ENCODE results near the gene LMAN1. TPM values are rescaled to one million over a fixed set of nuclear protein-coding genes. Genes with fewer than 3 reads are reported as not detected.

LMAN1 gene
- total and polyA plus RNA-seq, 2 of the 13 experiments (the other 11 are each of a cell fraction or from before 2014, with no cell fraction given): 127 to 131 TPM

- FAIRE-seq (no peak), ATAC-seq (no peak), DNase-seq (ENCODE audit: low spot score) (no peak)
- intact Hi-C loops (cut with micrococcal nuclease; ENCODE audit: unreplicated experiment): no loop called here
- BruUV-seq (replicated peaks): no TSS peak
- in situ Hi-C loops (cut with HindIII; ENCODE audit: extremely low pct_ligation_motif_present, low pct_unique_long_range_greater_than_20kb): no loop called here
- 20% methylated on average over 8 of the region's 8 CpGs for WGBS (ENCODE audit: low lambda C conversion rate)
- no peaks in the 10 kb centered on the region for H3K79me2 ChIP-seq (ENCODE audit: insufficient read depth, low read length)
- H4K20me1 ChIP-seq (ENCODE audit: insufficient read depth, low read length): no peaks in the 10 kb centered on the region
- H3K4me2 ChIP-seq (ENCODE audit: low read depth, low read length): no peak overlapping the region
- no peak overlapping the region for H3K4me3 ChIP-seq (replicated peaks in 1 of 3; ENCODE audit: insufficient read depth in 1 of 3, low read depth in 2 of 3, low read length in 3 of 3)
- H3K27ac ChIP-seq (ENCODE audit: extremely low read length, insufficient read depth, low read length): no peak overlapping the region
- no peak overlapping the region for H2AFZ ChIP-seq (ENCODE audit: low read length)
- no peaks in the 10 kb centered on the region for H3K36me3 ChIP-seq (replicated peaks in 1 of 2; ENCODE audit: control insufficient read depth in 1 of 2, insufficient read depth in 2 of 2, low read length in 2 of 2)
- H3K27me3 ChIP-seq (ENCODE audit: control insufficient read depth in 1 of 2, insufficient read depth in 2 of 2, low read length in 2 of 2): peaks cover 0 to 36% of the 10 kb centered on the region in 2 experiments; a peak in 4 of 5 replicates
- H3K9me3 ChIP-seq (ENCODE audit: low read length): no peaks in the 10 kb centered on the region
- ChIA-PET CTCF (ENCODE audit: low intra/inter-chr PET ratio, low total read pairs) (no interaction called here), POLR2A (no interaction called here)
- H3K4me1 ChIP-seq (ENCODE audit: insufficient read depth, low read length): no peaks in the 10 kb centered on the region
- no peak overlapping the region for H3K9ac ChIP-seq (ENCODE audit: insufficient read depth, low read depth, low read length)
- TF ChIP-seq ZBTB34 (CRISPR knock-in tag; IDR thresholded peaks at IDR 0.05): no peak
- TF ChIP-seq SATB2 (CRISPR knock-in tag; IDR thresholded peaks at IDR 0.05): no peak
- no peak for TF ChIP-seq PRDM15 (CRISPR knock-in tag; IDR thresholded peaks at IDR 0.05)
- TF ChIP-seq NFAT5 (CRISPR knock-in tag; IDR thresholded peaks at IDR 0.05): no peak
- TF ChIP-seq NAIF1 (CRISPR knock-in tag; IDR thresholded peaks at IDR 0.05; ENCODE audit: borderline replicate concordance): no peak
- TF ChIP-seq ZBTB42 (CRISPR knock-in tag; IDR thresholded peaks at IDR 0.05): no peak
- TF ChIP-seq ZNF251 (CRISPR knock-in tag; IDR thresholded peaks at IDR 0.05): no peak
- no peak for TF ChIP-seq ZNF260 (CRISPR knock-in tag; IDR thresholded peaks at IDR 0.05; ENCODE audit: borderline replicate concordance, low read depth)
- no peak for TF ChIP-seq SIX1 (CRISPR knock-in tag; IDR thresholded peaks at IDR 0.05; ENCODE audit: borderline replicate concordance)
- no peak for TF ChIP-seq JDP2 (CRISPR knock-in tag; IDR thresholded peaks at IDR 0.05; ENCODE audit: borderline replicate concordance)
- no peak for TF ChIP-seq DBP (CRISPR knock-in tag; IDR thresholded peaks at IDR 0.05; ENCODE audit: not compliant biosample characterization)
- TF ChIP-seq IKZF1 (IDR thresholded peaks at IDR 0.05): no peak
Observed at GRCh38 chr18:59298871-59299270, 60.2 kb downstream of the LMAN1 start.
